SU-DHL-6 (cell line): ENCODE data around the gene ERN2.
A peak's percentile ranks its signal among the peaks of the same experiment; 100 is the strongest.

Source experiments
- H2AFZ ChIP-seq: fragments of 200-600 bp; sonication (generic); 2 replicates; pipeline ENCODE4 v1.6.1; 2014; ENCODE audit warnings: low read depth, mild to moderate bottlenecking, moderate library complexity, mixed read lengths, antibody characterized with exemption, low read length; ENCODE audit not compliant: severe bottlenecking
- H3F3A ChIP-seq: fragments of 200-600 bp; shearing (Covaris generic); 2 replicates; pipeline ENCODE4 v1.6.0; 2016; ENCODE audit warnings: antibody characterized with exemption, mild to moderate bottlenecking; ENCODE audit not compliant: insufficient read depth
- H3K27ac ChIP-seq: fragments of 200-600 bp; sonication (generic); 2 replicates; pipeline ENCODE4 v1.5.1; 2016; ENCODE audit warnings: low read depth, mild to moderate bottlenecking, low read length, moderate library complexity, mixed read lengths
- H3K27me3 ChIP-seq: fragments of 200-600 bp; sonication (generic), shearing (Covaris generic); 2 replicates; pipeline ENCODE4 v1.6.0; 2014; ENCODE audit warnings: mild to moderate bottlenecking, low read length
- H3K36me3 ChIP-seq: fragments of 200-600 bp; sonication (generic); 2 replicates; pipeline ENCODE4 v1.6.1; 2014; ENCODE audit warnings: mild to moderate bottlenecking, low read length, mixed read lengths
- H3K4me2 ChIP-seq: fragments of 300-600, 200-600 bp; shearing (Covaris generic), sonication (generic); 2 replicates; pipeline ENCODE4 v1.6.0; 2014; ENCODE audit warnings: low read length, low read depth, mild to moderate bottlenecking; ENCODE audit not compliant: poor library complexity, severe bottlenecking
- H3K4me3 ChIP-seq: fragments of 200-600 bp; sonication (generic); 2 replicates; pipeline ENCODE4 v1.5.1; 2014; ENCODE audit warnings: antibody characterized with exemption, low read length, mild to moderate bottlenecking, mixed read lengths; ENCODE audit not compliant: insufficient read depth, poor library complexity, severe bottlenecking
- H3K79me2 ChIP-seq: fragments of 200-600 bp; sonication (generic); 2 replicates; pipeline ENCODE4 v1.6.1; 2014; ENCODE audit warnings: mild to moderate bottlenecking, low read length, moderate library complexity; ENCODE audit not compliant: insufficient read depth
- H3K9ac ChIP-seq: fragments of 200-600 bp; sonication (generic); 2 replicates; pipeline ENCODE4 v1.7.0; 2014; ENCODE audit warnings: mild to moderate bottlenecking, low read length
- H3K9me2 ChIP-seq: fragments of 200-600 bp; sonication (generic); replicated peaks from 2 replicates; pipeline ENCODE4 v1.6.1; 2014; ENCODE audit warnings: low read length; ENCODE audit not compliant: insufficient read depth
- H3K9me3 ChIP-seq: fragments of 200-600 bp; sonication (generic); 2 replicates; pipeline ENCODE4 v1.6.1; 2014; ENCODE audit warnings: low read length, mixed read lengths; ENCODE audit not compliant: insufficient read depth
- H4K20me1 ChIP-seq: fragments of 200-600 bp; sonication (generic); 2 replicates; pipeline ENCODE4 v1.6.1; 2014; ENCODE audit warnings: low read depth, mild to moderate bottlenecking, antibody characterized with exemption, low read length, moderate library complexity, mixed read lengths
- CTCF ChIP-seq: fragments of 200-600 bp; sonication (generic); IDR thresholded peaks from one replicate; pipeline ENCODE4 v1.5.1; 2017; ENCODE audit warnings: antibody characterized with exemption, mild to moderate bottlenecking, low read length, moderate library complexity; ENCODE audit not compliant: insufficient read depth, poor library complexity, severe bottlenecking
- EZH2phosphoT487 ChIP-seq: fragments of 200-600 bp; sonication (generic), shearing (Covaris generic); conservative IDR thresholded peaks from 2 replicates; pipeline ENCODE4 v1.6.1; 2018; ENCODE audit warnings: mild to moderate bottlenecking, antibody characterized with exemption, low read length, moderate library complexity, mixed read lengths

ERN2 gene

GRCh38 chr16:23682181-23682580 is 30.8 kb downstream of the ERN2 start:
- Histone ChIP-seq H3F3A (peaks cover 9% of the 10 kb centered on the region; the same call in 1 of the 2 replicates), H3K27ac (no peak overlapping the region), H3K27me3 (no peaks in the 10 kb centered on the region), H3K9me2 (no peaks in the 10 kb centered on the region), H3K36me3 (peaks cover 34% of the 10 kb centered on the region; the same call in 1 of the 2 replicates), H3K4me3 (no peak overlapping the region), H3K9me3 (no peaks in the 10 kb centered on the region), H3K4me2 (no peak overlapping the region), H3K79me2 (peaks cover 46% of the 10 kb centered on the region), H3K9ac (no peak overlapping the region), H2AFZ (no peak overlapping the region), H4K20me1 (peaks cover 5% of the 10 kb centered on the region; the same call in 1 of the 2 replicates)
- TF ChIP-seq EZH2phosphoT487 (no peak), CTCF (no peak)

- Histone ChIP-seq H3F3A (peaks cover 11% of the 10 kb centered on the region; the same call in 1 of the 2 replicates), H3K27ac (peak overlapping the region; percentile 70), H3K4me2 (peak overlapping the region; percentile 69), H3K4me3 (peak overlapping the region; percentile 98), H4K20me1 (no peaks in the 10 kb centered on the region), H3K9ac (peak overlapping the region; percentile 98), H3K79me2 (peaks cover 46% of the 10 kb centered on the region), H3K9me3 (no peaks in the 10 kb centered on the region), H3K9me2 (no peaks in the 10 kb centered on the region), H3K27me3 (no peaks in the 10 kb centered on the region), H3K36me3 (peaks cover 21% of the 10 kb centered on the region; the same call in 1 of the 2 replicates), H2AFZ (no peak overlapping the region)
- TF ChIP-seq EZH2phosphoT487 (no peak), CTCF (no peak)
Observed at GRCh38 chr16:23679986-23680336, 33.1 kb downstream of the ERN2 start.

GRCh38 chr16:23679274-23679985 is 33.6 kb downstream of the ERN2 start:
- Histone ChIP-seq H3K9me3 (no peaks in the 10 kb centered on the region), H3F3A (peaks cover 11% of the 10 kb centered on the region; the same call in 1 of the 2 replicates), H3K4me2 (peak overlapping the region; percentile 69), H3K27ac (peak overlapping the region; percentile 70), H3K79me2 (peaks cover 46% of the 10 kb centered on the region), H3K9ac (peak overlapping the region; percentile 98), H4K20me1 (no peaks in the 10 kb centered on the region), H2AFZ (peak overlapping the region; percentile 85), H3K36me3 (0 out of 2 replicates have a peak, but pooled peaks cover 20% of the 10 kb centered on the region), H3K9me2 (no peaks in the 10 kb centered on the region), H3K27me3 (no peaks in the 10 kb centered on the region), H3K4me3 (peak overlapping the region; percentile 98)
- TF ChIP-seq CTCF (no peak), EZH2phosphoT487 (no peak)
